Measurements from ENCODE around the gene PLCB4. TPM values are rescaled to one million over a fixed set of nuclear protein-coding genes. Genes with fewer than 3 reads are reported as not detected.

PLCB4 gene
- total RNA-seq, 4 donors from 2014 or later: 6.3 to 24.5 (median 10.4) TPM

- Histone ChIP-seq H3K4me3 (no peak overlapping the region), H3K4me1 (no peaks in the 10 kb centered on the region), H3K9me3 (no peaks in the 10 kb centered on the region), H3K27ac (no peak overlapping the region), H3K36me3 (no peaks in the 10 kb centered on the region), H3K27me3 (no peaks in the 10 kb centered on the region)
- TF ChIP-seq CTCF (IDR thresholded peaks at IDR 0.05) (no peak), EP300 (IDR thresholded peaks at IDR 0.05) (no peak)
- no peak for DNase-seq (ENCODE audit: low spot score in 2 of 2)
Observed at GRCh38 chr20:9367328-9367727, 298.4 kb downstream of the PLCB4 start.

GRCh38 chr20:9367746-9368145, 298.9 kb downstream of the PLCB4 start:
- no peak for DNase-seq (ENCODE audit: low spot score in 2 of 2)
- H3K27me3 ChIP-seq: no peaks in the 10 kb centered on the region
- H3K9me3 ChIP-seq: no peaks in the 10 kb centered on the region
- no peaks in the 10 kb centered on the region for H3K4me1 ChIP-seq
- H3K36me3 ChIP-seq: no peaks in the 10 kb centered on the region
- H3K27ac ChIP-seq: no peak overlapping the region
- 32% methylated on average over 2 of the region's 2 CpGs for WGBS
- no peak for TF ChIP-seq EP300 (IDR thresholded peaks at IDR 0.05)
- no peak for TF ChIP-seq CTCF (IDR thresholded peaks at IDR 0.05)
- no peak for TF ChIP-seq POLR2AphosphoS5 (IDR thresholded peaks at IDR 0.05)
- TF ChIP-seq POLR2A (IDR thresholded peaks at IDR 0.05): no peak
- H3K4me3 ChIP-seq: no peak overlapping the region

- Histone ChIP-seq H3K27ac (no peak overlapping the region), H3K4me3 (no peak overlapping the region), H3K27me3 (no peaks in the 10 kb centered on the region), H3K36me3 (no peaks in the 10 kb centered on the region), H3K4me1 (no peaks in the 10 kb centered on the region), H3K9me3 (no peaks in the 10 kb centered on the region)
- no peak for DNase-seq (ENCODE audit: low spot score in 2 of 2)
- WGBS: 66% methylated on average over 4 of the region's 4 CpGs
- TF ChIP-seq POLR2A (IDR thresholded peaks at IDR 0.05) (no peak), CTCF (IDR thresholded peaks at IDR 0.05) (no peak), POLR2AphosphoS5 (IDR thresholded peaks at IDR 0.05) (no peak), EP300 (IDR thresholded peaks at IDR 0.05) (no peak)
Observed at GRCh38 chr20:9368893-9369292, 300.0 kb downstream of the PLCB4 start.

- DNase-seq (ENCODE audit: low spot score in 2 of 2): no peak
- no peak for TF ChIP-seq EP300 (IDR thresholded peaks at IDR 0.05)
- no peak for TF ChIP-seq POLR2A (IDR thresholded peaks at IDR 0.05)
- TF ChIP-seq POLR2AphosphoS5 (IDR thresholded peaks at IDR 0.05): no peak
- no peak for TF ChIP-seq CTCF (IDR thresholded peaks at IDR 0.05)
- Histone ChIP-seq H3K27ac (no peak overlapping the region), H3K27me3 (no peaks in the 10 kb centered on the region), H3K36me3 (no peaks in the 10 kb centered on the region), H3K4me1 (no peaks in the 10 kb centered on the region), H3K4me3 (no peak overlapping the region), H3K9me3 (no peaks in the 10 kb centered on the region)
- 85% methylated on average over 4 of the region's 4 CpGs for WGBS
Observed at GRCh38 chr20:9369557-9369956, 300.7 kb downstream of the PLCB4 start.

- Histone ChIP-seq H3K27me3 (no peaks in the 10 kb centered on the region), H3K4me1 (no peaks in the 10 kb centered on the region), H3K36me3 (no peaks in the 10 kb centered on the region), H3K27ac (no peak overlapping the region), H3K4me3 (no peak overlapping the region), H3K9me3 (no peaks in the 10 kb centered on the region)
- no peak for TF ChIP-seq POLR2A (IDR thresholded peaks at IDR 0.05)
- no peak for TF ChIP-seq EP300 (IDR thresholded peaks at IDR 0.05)
- no peak for TF ChIP-seq POLR2AphosphoS5 (IDR thresholded peaks at IDR 0.05)
- no peak for TF ChIP-seq CTCF (IDR thresholded peaks at IDR 0.05)
- DNase-seq (ENCODE audit: low spot score in 2 of 2): no peak
- 90% methylated on average over 5 of the region's 5 CpGs for WGBS
Observed at GRCh38 chr20:9374072-9374471, 305.2 kb downstream of the PLCB4 start.
